CD4-positive, alpha-beta T cell treated with Interleukin-15 for 4 hours (primary cell): Measurements from ENCODE around the gene CROCC2.

Source experiments
- DNase-seq: peaks from one replicate; pipeline ENCODE4 v3.0.0-alpha.2; 2020; ENCODE audit warnings: low spot score

The CROCC2 gene

GRCh38 chr2:240988146-240988545, 82.0 kb downstream of the CROCC2 start:
- no peak for DNase-seq

- no peak for DNase-seq
Observed at GRCh38 chr2:240988571-240989271, 82.6 kb downstream of the CROCC2 start.

GRCh38 chr2:240989451-240990265, 83.5 kb downstream of the CROCC2 start:
- no peak for DNase-seq

GRCh38 chr2:240990266-240990529, 84.1 kb downstream of the CROCC2 start:
- no peak for DNase-seq

- no peak for DNase-seq
Observed at GRCh38 chr2:240990726-240991377, 84.7 kb downstream of the CROCC2 start.

- DNase-seq: no peak
Observed at GRCh38 chr2:240991378-240992263, 85.5 kb downstream of the CROCC2 start.

GRCh38 chr2:240992572-240993291, 86.6 kb downstream of the CROCC2 start:
- no peak for DNase-seq

- DNase-seq: no peak
Observed at GRCh38 chr2:240993446-240994170, 87.5 kb downstream of the CROCC2 start.

GRCh38 chr2:240994171-240994896, 88.2 kb downstream of the CROCC2 start:
- DNase-seq: no peak

GRCh38 chr2:240995041-240996021, 89.2 kb downstream of the CROCC2 start:
- DNase-seq: no peak

GRCh38 chr2:240996161-240996833, 90.2 kb downstream of the CROCC2 start:
- DNase-seq: no peak

GRCh38 chr2:240996834-240997140, 90.7 kb downstream of the CROCC2 start:
- no peak for DNase-seq

- DNase-seq: no peak
Observed at GRCh38 chr2:240997141-240997855, 91.2 kb downstream of the CROCC2 start.

GRCh38 chr2:240997856-240998705, 91.9 kb downstream of the CROCC2 start, which contains the start of gene SNED1:
Gene SNED1, plus strand, starts transcription at chr2:240998618. Its CDS starts 220 bp downstream, at chr2:240998838.
- peak; percentile 32 for DNase-seq

- no peak for DNase-seq
Observed at GRCh38 chr2:240998706-240998994, 92.5 kb downstream of the CROCC2 start.

GRCh38 chr2:240998995-240999791, 93.1 kb downstream of the CROCC2 start:
- no peak for DNase-seq
